ENCODE data around the gene CFAP251. TPM values are rescaled to one million over a fixed set of nuclear protein-coding genes. Genes with fewer than 3 reads are reported as not detected.

The CFAP251 gene
- total RNA-seq, 2 experiments from 2014 or later, result 4.1 to 4.7 TPM

DNA sequence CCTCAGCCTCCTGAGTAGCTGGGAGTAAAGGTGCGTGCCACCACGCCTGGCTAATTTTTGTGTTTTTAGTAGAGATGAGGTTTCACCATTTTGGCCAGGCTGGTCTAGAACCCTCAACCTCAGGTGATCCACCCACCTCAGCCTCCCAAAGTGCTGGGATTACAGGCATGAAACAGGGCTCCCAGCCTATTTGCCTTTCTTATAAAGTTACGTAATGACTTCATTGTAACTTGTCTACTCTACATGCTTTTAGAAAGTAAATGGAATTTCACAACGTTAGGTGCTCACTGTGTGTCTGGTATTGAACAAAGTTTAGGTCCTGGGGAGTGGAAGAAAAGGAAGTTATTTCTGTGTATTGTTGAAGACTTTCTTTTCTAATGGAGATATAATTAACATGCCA is 12.5 kb downstream of the CFAP251 start:
- no peak overlapping the region for H3K27ac ChIP-seq (ENCODE audit: low read depth, low read length, poor library complexity, severe bottlenecking)
- no peaks in the 10 kb centered on the region for H3K79me2 ChIP-seq (ENCODE audit: insufficient read depth, low read depth, low read length)
- no peaks in the 10 kb centered on the region for H3K9me3 ChIP-seq (ENCODE audit: low read length)
- intact Hi-C loops (cut with micrococcal nuclease; ENCODE audit: unreplicated experiment), result no loop called here
- no peak for TF ChIP-seq EZH2phosphoT487 (IDR thresholded peaks at IDR 0.05; ENCODE audit: borderline replicate concordance, low read depth, low read length)
- TF ChIP-seq, protein P1, sequence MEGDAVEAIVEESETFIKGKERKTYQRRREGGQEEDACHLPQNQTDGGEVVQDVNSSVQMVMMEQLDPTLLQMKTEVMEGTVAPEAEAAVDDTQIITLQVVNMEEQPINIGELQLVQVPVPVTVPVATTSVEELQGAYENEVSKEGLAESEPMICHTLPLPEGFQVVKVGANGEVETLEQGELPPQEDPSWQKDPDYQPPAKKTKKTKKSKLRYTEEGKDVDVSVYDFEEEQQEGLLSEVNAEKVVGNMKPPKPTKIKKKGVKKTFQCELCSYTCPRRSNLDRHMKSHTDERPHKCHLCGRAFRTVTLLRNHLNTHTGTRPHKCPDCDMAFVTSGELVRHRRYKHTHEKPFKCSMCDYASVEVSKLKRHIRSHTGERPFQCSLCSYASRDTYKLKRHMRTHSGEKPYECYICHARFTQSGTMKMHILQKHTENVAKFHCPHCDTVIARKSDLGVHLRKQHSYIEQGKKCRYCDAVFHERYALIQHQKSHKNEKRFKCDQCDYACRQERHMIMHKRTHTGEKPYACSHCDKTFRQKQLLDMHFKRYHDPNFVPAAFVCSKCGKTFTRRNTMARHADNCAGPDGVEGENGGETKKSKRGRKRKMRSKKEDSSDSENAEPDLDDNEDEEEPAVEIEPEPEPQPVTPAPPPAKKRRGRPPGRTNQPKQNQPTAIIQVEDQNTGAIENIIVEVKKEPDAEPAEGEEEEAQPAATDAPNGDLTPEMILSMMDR (conservative IDR thresholded peaks at IDR 0.05; ENCODE audit: low read length), result no peak
- no TSS peak for BruUV-seq (replicated peaks)
- H3K4me3 ChIP-seq (ENCODE audit: low read depth, low read length, poor library complexity, severe bottlenecking), result no peak overlapping the region
- DNase-seq (ENCODE audit: low spot score), result no peak
- H3K4me1 ChIP-seq (ENCODE audit: insufficient read depth, low read length, poor library complexity, severe bottlenecking), result peaks cover 25% of the 10 kb centered on the region
- POLR2A ChIA-PET, result interaction anchor here (0.6 to 1.0 kb wide), 3 partner anchors 22 to 468 kb away, joined by 3 to 6 read pairs (median 4); no protein-coding TSS in a partner anchor
- peaks cover 28% of the 10 kb centered on the region for H3K36me3 ChIP-seq (ENCODE audit: insufficient read depth, low read length)
- no peak overlapping the region for H2AFZ ChIP-seq (ENCODE audit: low read length)
- no peaks in the 10 kb centered on the region for H4K20me1 ChIP-seq (ENCODE audit: insufficient read depth, low read length)
- H3K9me2 ChIP-seq (ENCODE audit: insufficient read depth, low read length), result no peaks in the 10 kb centered on the region
- no peak overlapping the region for H3K4me2 ChIP-seq (ENCODE audit: low read length)
- CTCF ChIA-PET (ENCODE audit: unreplicated experiment), result no interaction called here

DNA sequence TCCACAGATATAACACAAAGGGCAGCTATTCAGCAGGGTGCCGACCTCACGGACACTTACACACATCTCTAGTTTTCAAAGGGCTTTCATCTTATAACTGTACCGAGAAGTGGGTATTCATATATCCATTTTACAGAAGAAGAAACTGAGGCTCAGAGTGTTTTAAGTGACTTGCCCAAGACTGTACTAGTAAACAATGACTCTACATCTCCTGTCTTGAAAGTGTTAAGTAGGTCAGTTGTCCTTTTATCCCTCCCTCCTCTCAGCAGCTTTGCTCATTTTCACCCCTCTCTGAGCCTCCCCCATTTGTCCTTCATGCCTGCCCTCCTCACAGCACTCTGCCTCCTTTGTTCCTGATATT is 13.8 kb downstream of the CFAP251 start:
- H3K27ac ChIP-seq (ENCODE audit: low read depth, low read length, poor library complexity, severe bottlenecking), result no peak overlapping the region
- intact Hi-C loops (cut with micrococcal nuclease; ENCODE audit: unreplicated experiment), result no loop called here
- no peak overlapping the region for H3K4me3 ChIP-seq (ENCODE audit: low read depth, low read length, poor library complexity, severe bottlenecking)
- H3K4me1 ChIP-seq (ENCODE audit: insufficient read depth, low read length, poor library complexity, severe bottlenecking), result peaks cover 22% of the 10 kb centered on the region
- no peaks in the 10 kb centered on the region for H3K9me3 ChIP-seq (ENCODE audit: low read length)
- no peaks in the 10 kb centered on the region for H3K9me2 ChIP-seq (ENCODE audit: insufficient read depth, low read length)
- ChIA-PET CTCF (ENCODE audit: unreplicated experiment) (no interaction called here), POLR2A (no interaction called here)
- H3K79me2 ChIP-seq (ENCODE audit: insufficient read depth, low read depth, low read length), result no peaks in the 10 kb centered on the region
- H4K20me1 ChIP-seq (ENCODE audit: insufficient read depth, low read length), result no peaks in the 10 kb centered on the region
- DNase-seq (ENCODE audit: low spot score), result no peak
- peaks cover 36% of the 10 kb centered on the region for H3K36me3 ChIP-seq (ENCODE audit: insufficient read depth, low read length)
- TF ChIP-seq, protein P1 (conservative IDR thresholded peaks at IDR 0.05; ENCODE audit: low read length), result no peak
- H3K4me2 ChIP-seq (ENCODE audit: low read length), result no peak overlapping the region
- no peak overlapping the region for H2AFZ ChIP-seq (ENCODE audit: low read length)
- BruUV-seq (replicated peaks), result no TSS peak

DNA sequence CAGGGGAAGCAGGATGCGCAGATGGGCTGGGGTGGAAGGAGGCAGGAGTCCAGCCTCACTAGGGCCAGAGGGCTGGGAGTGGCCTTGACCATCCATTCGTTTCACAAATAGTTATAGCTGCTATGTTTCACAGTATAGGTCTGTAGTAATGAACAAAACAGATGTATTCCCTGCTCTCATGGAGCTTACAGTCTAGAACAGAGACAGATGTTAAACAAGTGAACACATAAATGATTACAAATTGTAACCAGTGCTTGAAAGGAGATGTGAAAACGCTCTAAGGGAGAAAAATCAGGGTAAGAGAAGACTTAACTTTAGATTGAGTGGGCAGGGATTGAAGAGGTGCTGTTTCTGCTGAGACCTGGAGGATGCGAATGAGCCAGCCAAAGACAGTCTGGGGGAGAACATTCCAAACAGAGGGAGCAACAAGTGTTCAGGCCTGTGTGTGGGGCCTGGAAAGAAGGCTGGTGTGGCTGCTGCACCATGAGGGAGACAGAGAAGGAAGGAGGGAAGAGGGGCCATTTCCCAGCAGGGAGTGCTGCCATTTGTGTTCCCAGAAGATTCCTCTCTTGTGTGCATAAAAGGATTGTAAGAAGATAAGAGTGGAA is 14.6 kb downstream of the CFAP251 start:
- ChIA-PET POLR2A (no interaction called here), CTCF (ENCODE audit: unreplicated experiment) (no interaction called here)
- TF ChIP-seq EZH2phosphoT487 (IDR thresholded peaks at IDR 0.05; ENCODE audit: borderline replicate concordance, low read depth, low read length), result no peak
- TF ChIP-seq, protein P1 (conservative IDR thresholded peaks at IDR 0.05; ENCODE audit: low read length), result no peak
- DNase-seq (ENCODE audit: low spot score), result no peak
- no TSS peak for BruUV-seq (replicated peaks)
- Histone ChIP-seq H3K79me2 (ENCODE audit: insufficient read depth, low read depth, low read length) (no peaks in the 10 kb centered on the region), H4K20me1 (ENCODE audit: insufficient read depth, low read length) (no peaks in the 10 kb centered on the region), H3K4me1 (ENCODE audit: insufficient read depth, low read length, poor library complexity, severe bottlenecking) (peaks cover 13% of the 10 kb centered on the region), H2AFZ (ENCODE audit: low read length) (no peak overlapping the region), H3K4me3 (ENCODE audit: low read depth, low read length, poor library complexity, severe bottlenecking) (no peak overlapping the region), H3K4me2 (ENCODE audit: low read length) (no peak overlapping the region), H3K9me3 (ENCODE audit: low read length) (no peaks in the 10 kb centered on the region), H3K36me3 (ENCODE audit: insufficient read depth, low read length) (peaks cover 45% of the 10 kb centered on the region), H3K27ac (ENCODE audit: low read depth, low read length, poor library complexity, severe bottlenecking) (no peak overlapping the region), H3K9me2 (ENCODE audit: insufficient read depth, low read length) (no peaks in the 10 kb centered on the region)
- intact Hi-C loops (cut with micrococcal nuclease; ENCODE audit: unreplicated experiment), result no loop called here
